ENCODE results near the gene ATXN10.

- no peak for TF ChIP-seq TARDBP (IDR thresholded peaks at IDR 0.05)
- no peak for TF ChIP-seq L3MBTL2 (conservative IDR thresholded peaks at IDR 0.05)
- no peak for TF ChIP-seq BHLHE40 (IDR thresholded peaks at IDR 0.05; ENCODE audit: borderline replicate concordance)
- no peak for TF ChIP-seq HDGF (IDR thresholded peaks at IDR 0.05; ENCODE audit: borderline replicate concordance)
- no peak for TF ChIP-seq FOXK2 (IDR thresholded peaks at IDR 0.05)
- TF ChIP-seq FOXM1 (IDR thresholded peaks at IDR 0.05; ENCODE audit: borderline replicate concordance): no peak
- no peak for TF ChIP-seq ARNT (IDR thresholded peaks at IDR 0.05)
Observed at GRCh38 chr22:45880091-45880715, 208.6 kb downstream of the ATXN10 start.
